22Rv1 (cell line): ENCODE measurements around the gene SLC7A14.

Experiments used
- CTCF ChIP-seq: fragments of 450-650 bp; IDR thresholded peaks from 2 replicates; pipeline ENCODE4 v1.5.1; 2017; ENCODE audit warnings: mild to moderate bottlenecking
- ZFX ChIP-seq: fragments of 450-650 bp; IDR thresholded peaks from 2 replicates; pipeline ENCODE4 v1.6.1; 2017; ENCODE audit warnings: antibody characterized with exemption, borderline replicate concordance

- TF ChIP-seq CTCF (no peak), ZFX (no peak)
These were observed 165.5 kb downstream of the SLC7A14 start for GRCh38 chr3:170420307-170420821.
